ENCODE results near the gene MAPK14.

- TF ChIP-seq, protein P1, sequence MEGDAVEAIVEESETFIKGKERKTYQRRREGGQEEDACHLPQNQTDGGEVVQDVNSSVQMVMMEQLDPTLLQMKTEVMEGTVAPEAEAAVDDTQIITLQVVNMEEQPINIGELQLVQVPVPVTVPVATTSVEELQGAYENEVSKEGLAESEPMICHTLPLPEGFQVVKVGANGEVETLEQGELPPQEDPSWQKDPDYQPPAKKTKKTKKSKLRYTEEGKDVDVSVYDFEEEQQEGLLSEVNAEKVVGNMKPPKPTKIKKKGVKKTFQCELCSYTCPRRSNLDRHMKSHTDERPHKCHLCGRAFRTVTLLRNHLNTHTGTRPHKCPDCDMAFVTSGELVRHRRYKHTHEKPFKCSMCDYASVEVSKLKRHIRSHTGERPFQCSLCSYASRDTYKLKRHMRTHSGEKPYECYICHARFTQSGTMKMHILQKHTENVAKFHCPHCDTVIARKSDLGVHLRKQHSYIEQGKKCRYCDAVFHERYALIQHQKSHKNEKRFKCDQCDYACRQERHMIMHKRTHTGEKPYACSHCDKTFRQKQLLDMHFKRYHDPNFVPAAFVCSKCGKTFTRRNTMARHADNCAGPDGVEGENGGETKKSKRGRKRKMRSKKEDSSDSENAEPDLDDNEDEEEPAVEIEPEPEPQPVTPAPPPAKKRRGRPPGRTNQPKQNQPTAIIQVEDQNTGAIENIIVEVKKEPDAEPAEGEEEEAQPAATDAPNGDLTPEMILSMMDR (IDR thresholded peaks at IDR 0.05; ENCODE audit: low read length), result no peak
- no peak for TF ChIP-seq EZH2phosphoT487 (IDR thresholded peaks at IDR 0.05; ENCODE audit: low read length)
Measured at GRCh38 chr6:36035225-36035624, 7.6 kb downstream of the MAPK14 start.

Measured in MM.1S (cell line).